H1 (cell line): ENCODE results near the gene FOXN4. TPM values are rescaled to one million over a fixed set of nuclear protein-coding genes. Genes with fewer than 3 reads are reported as not detected.

Source experiments
- ASH2L ChIP-seq: fragments of 200-600, 300-600 bp; sonication (generic); IDR thresholded peaks from one replicate; pipeline ENCODE4 v1.7.1; 2017; ENCODE audit warnings: low read length
- CHD7 ChIP-seq: fragments of 300-600 bp; sonication (generic); IDR thresholded peaks from 2 replicates; pipeline ENCODE4 v1.7.1; 2012; ENCODE audit warnings: low read length, moderate library complexity, mild to moderate bottlenecking, inconsistent platforms; ENCODE audit not compliant: insufficient replicate concordance
- SIRT6 ChIP-seq: IDR thresholded peaks from one replicate; pipeline ENCODE4 v1.7.1; 2012; ENCODE audit warnings: low read length, inconsistent platforms
- SP1 ChIP-seq: IDR thresholded peaks from 2 replicates; pipeline ENCODE4 v1.6.1; 2011; ENCODE audit warnings: low read depth, low read length
- USF2 ChIP-seq: IDR thresholded peaks from 2 replicates; pipeline ENCODE4 v1.6.1; 2011; ENCODE audit warnings: low read length, improper control_type of control experiment
- polyA plus RNA-seq, 7 experiments: library from polyadenylated mRNA; depleted of rRNA in 3 of 7; stranded (reverse) in 5 of 7; unstranded in 2 of 7; fragments of >200 nt in 5 of 7; fragments of 200-250 nt in 2 of 7; gene quantifications; 1 replicate in 5 of 7; 2 replicates in 1 of 7; 4 replicates in 1 of 7; pipeline versions ENCODE4 v1.2.1 to v1.2.3, GENCODE V29; 2011 to 2013; ENCODE audit warnings: missing spikeins in 2 of 7, mixed read lengths in 2 of 7
- total RNA-seq: library from RNA; stranded (reverse); fragmentation: NEBNext Ultra II Directional; extraction: Animal tissue kit (Norgen Biotek cat#: 25700); gene quantifications from 2 replicates; pipeline ENCODE4 v1.2.1, GENCODE V29; 2021

FOXN4 gene
- total and polyA plus RNA-seq, 2 of the 8 experiments (the other 6 are each of a cell fraction or from before 2014, with no cell fraction given) = 0.26 to 0.29 TPM

DNA sequence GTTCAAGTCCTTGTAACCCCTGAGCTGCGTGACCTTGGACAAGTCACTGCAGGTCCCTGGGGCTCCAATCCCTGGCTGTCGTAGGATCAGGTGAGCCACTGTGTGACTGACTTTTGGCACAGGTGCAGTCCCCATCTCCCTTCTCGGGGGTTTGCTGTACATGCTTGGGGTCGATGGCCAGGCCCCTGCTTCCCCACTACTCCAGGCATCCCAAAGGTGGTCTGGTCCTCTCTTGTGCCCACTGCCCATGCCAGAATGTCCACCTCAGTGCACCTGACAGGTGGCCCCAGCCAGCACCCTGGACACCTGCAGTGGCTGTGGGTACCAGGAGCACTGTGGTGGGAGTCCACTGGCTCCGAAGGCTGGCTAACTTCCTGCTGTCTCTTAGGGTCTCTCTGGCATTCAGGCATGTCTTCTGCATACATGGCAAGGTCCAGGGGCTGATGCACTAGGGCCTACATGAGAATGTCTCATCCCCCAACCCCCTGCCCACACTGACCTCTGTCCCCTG is 14.7 kb downstream of the FOXN4 start (continued):
- TF ChIP-seq CHD7 (no peak), USF2 (no peak), SP1 (no peak), ASH2L (no peak), SIRT6 (no peak)
